NT2/D1 (cell line): ENCODE results near the gene CAB39L.

ENCODE experiments used
- DNase-seq: peaks from one replicate; pipeline ENCODE4 v3.0.0-alpha.2; 2011; ENCODE audit warnings: low read depth, low spot score
- H3K27me3 ChIP-seq: 2 replicates; pipeline ENCODE4 v1.6.0; 2011; ENCODE audit warnings: mild to moderate bottlenecking; ENCODE audit not compliant: insufficient read length, insufficient read depth
- H3K36me3 ChIP-seq: 2 replicates; pipeline ENCODE4 v1.6.1; 2011; ENCODE audit warnings: mild to moderate bottlenecking, low read length, mixed read lengths; ENCODE audit not compliant: insufficient read depth, insufficient read length
- H3K4me1 ChIP-seq: 2 replicates; pipeline ENCODE4 v1.5.1; 2011; ENCODE audit not compliant: insufficient read depth, insufficient read length
- H3K4me3 ChIP-seq: 2 replicates; pipeline ENCODE4 v1.5.1; 2011; ENCODE audit warnings: low read depth; ENCODE audit not compliant: insufficient read length
- H3K9ac ChIP-seq: 2 replicates; pipeline ENCODE4 v1.6.0; 2011; ENCODE audit warnings: low read depth; ENCODE audit not compliant: insufficient read length
- H3K9me3 ChIP-seq: 2 replicates; pipeline ENCODE4 v1.5.1; 2011; ENCODE audit warnings: mild to moderate bottlenecking, low read length; ENCODE audit not compliant: insufficient read depth
- SUZ12 ChIP-seq: IDR thresholded peaks from 2 replicates; pipeline ENCODE4 v1.6.1; 2011; ENCODE audit not compliant: insufficient read length, insufficient read depth; ENCODE audit errors: extremely low read depth
- YY1 ChIP-seq: IDR thresholded peaks from 2 replicates; pipeline ENCODE4 v1.6.1; 2011; ENCODE audit not compliant: insufficient read length, insufficient read depth
- ZNF274 ChIP-seq: IDR thresholded peaks from 2 replicates; pipeline ENCODE4 v1.6.1; 2011; ENCODE audit warnings: mild to moderate bottlenecking, low read depth, low read length

The CAB39L gene

GRCh38 chr13:49356223-49356622 is 87.6 kb downstream of the CAB39L start:
- Histone ChIP-seq H3K4me3 (no peak overlapping the region), H3K4me1 (no peaks in the 10 kb centered on the region), H3K36me3 (no peaks in the 10 kb centered on the region), H3K9ac (no peak overlapping the region), H3K9me3 (no peaks in the 10 kb centered on the region), H3K27me3 (no peaks in the 10 kb centered on the region)
- DNase-seq: no peak
- TF ChIP-seq ZNF274 (no peak), SUZ12 (no peak), YY1 (no peak)

GRCh38 chr13:49354719-49355118 is 89.1 kb downstream of the CAB39L start:
- no peaks in the 10 kb centered on the region for H3K27me3 ChIP-seq
- DNase-seq: no peak
- H3K36me3 ChIP-seq: no peaks in the 10 kb centered on the region
- H3K4me1 ChIP-seq: no peaks in the 10 kb centered on the region
- no peak overlapping the region for H3K9ac ChIP-seq
- TF ChIP-seq SUZ12 (no peak), YY1 (no peak), ZNF274 (no peak)
- no peaks in the 10 kb centered on the region for H3K9me3 ChIP-seq
- no peak overlapping the region for H3K4me3 ChIP-seq

DNA sequence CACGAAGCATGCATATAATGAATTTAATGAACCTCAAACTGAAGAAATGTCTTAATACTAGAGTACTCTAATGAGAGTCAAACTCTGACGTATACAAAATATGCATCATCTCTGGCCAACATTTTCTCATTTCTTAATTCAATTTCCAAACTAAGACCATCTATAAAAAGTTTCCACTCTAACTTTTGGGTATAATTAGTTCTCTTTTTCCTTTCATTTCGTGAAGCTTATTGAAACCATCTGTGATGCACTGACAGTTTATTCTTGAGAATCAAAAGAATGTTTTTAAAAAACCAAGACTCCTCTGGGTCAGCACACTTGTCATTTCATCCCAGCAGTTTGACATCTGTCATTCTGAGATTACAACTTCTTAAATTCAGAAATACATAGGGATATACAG is 90.0 kb downstream of the CAB39L start:
- no peaks in the 10 kb centered on the region for H3K4me1 ChIP-seq
- no peaks in the 10 kb centered on the region for H3K36me3 ChIP-seq
- H3K4me3 ChIP-seq: no peak overlapping the region
- no peaks in the 10 kb centered on the region for H3K27me3 ChIP-seq
- TF ChIP-seq YY1 (no peak), SUZ12 (no peak), ZNF274 (no peak)
- no peaks in the 10 kb centered on the region for H3K9me3 ChIP-seq
- DNase-seq: no peak
- no peak overlapping the region for H3K9ac ChIP-seq

GRCh38 chr13:49351871-49352270 is 92.0 kb downstream of the CAB39L start:
- DNase-seq: no peak
- Histone ChIP-seq H3K9me3 (no peaks in the 10 kb centered on the region), H3K4me3 (no peak overlapping the region), H3K9ac (no peak overlapping the region), H3K4me1 (no peaks in the 10 kb centered on the region), H3K36me3 (no peaks in the 10 kb centered on the region), H3K27me3 (no peaks in the 10 kb centered on the region)
- TF ChIP-seq ZNF274: no peak
- no peak for TF ChIP-seq YY1
- no peak for TF ChIP-seq SUZ12

GRCh38 chr13:49348751-49349150 is 95.1 kb downstream of the CAB39L start:
- no peak overlapping the region for H3K9ac ChIP-seq
- H3K27me3 ChIP-seq: no peaks in the 10 kb centered on the region
- no peak overlapping the region for H3K4me3 ChIP-seq
- no peaks in the 10 kb centered on the region for H3K4me1 ChIP-seq
- H3K9me3 ChIP-seq: no peaks in the 10 kb centered on the region
- peak; percentile 18 for DNase-seq
- TF ChIP-seq SUZ12 (no peak), ZNF274 (no peak), YY1 (no peak)
- H3K36me3 ChIP-seq: no peaks in the 10 kb centered on the region

DNA sequence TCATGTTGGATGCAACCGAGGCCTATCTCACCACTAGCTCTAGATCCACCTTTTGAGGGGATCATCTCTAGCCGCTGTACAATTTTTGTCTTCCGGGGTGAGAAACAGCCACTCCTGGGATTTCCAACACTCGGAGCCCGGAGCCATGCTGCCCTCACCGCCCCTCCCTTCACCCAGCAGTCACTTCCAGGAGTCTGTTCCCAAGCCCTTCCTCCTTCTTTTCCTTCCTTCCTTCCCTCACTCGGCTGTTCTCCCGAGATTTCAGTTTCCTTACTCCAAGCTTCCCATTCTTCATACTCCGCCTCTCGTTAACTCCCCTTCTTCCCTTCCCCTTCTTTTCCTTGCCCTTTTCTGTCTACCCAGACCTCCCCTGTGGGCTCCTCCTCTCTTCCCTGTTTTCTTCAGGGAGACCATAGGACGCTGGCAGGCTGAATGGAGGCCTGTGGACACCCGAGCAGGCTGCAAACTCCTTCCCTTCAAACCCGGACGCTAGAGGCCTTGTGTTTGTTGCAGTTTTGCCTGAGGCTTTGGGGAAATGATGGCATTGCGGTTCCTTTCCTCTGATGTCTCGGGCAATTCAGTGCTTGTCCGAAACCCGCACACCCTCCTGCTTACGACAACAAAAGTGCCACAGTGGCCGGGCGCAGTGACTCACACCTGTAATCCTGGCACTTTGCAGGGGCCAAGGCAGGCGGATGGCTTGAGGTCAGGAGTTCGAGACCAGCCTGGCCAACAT is 96.0 kb downstream of the CAB39L start:
- no peak for DNase-seq
- Histone ChIP-seq H3K4me1 (no peaks in the 10 kb centered on the region), H3K36me3 (no peaks in the 10 kb centered on the region), H3K4me3 (no peak overlapping the region), H3K9ac (no peak overlapping the region), H3K9me3 (no peaks in the 10 kb centered on the region), H3K27me3 (no peaks in the 10 kb centered on the region)
- TF ChIP-seq ZNF274: no peak
- no peak for TF ChIP-seq SUZ12
- no peak for TF ChIP-seq YY1

- no peaks in the 10 kb centered on the region for H3K9me3 ChIP-seq
- DNase-seq: no peak
- H3K9ac ChIP-seq: no peak overlapping the region
- TF ChIP-seq SUZ12: no peak
- TF ChIP-seq ZNF274: no peak
- H3K4me1 ChIP-seq: no peaks in the 10 kb centered on the region
- H3K27me3 ChIP-seq: no peaks in the 10 kb centered on the region
- H3K36me3 ChIP-seq: no peaks in the 10 kb centered on the region
- no peak overlapping the region for H3K4me3 ChIP-seq
These were observed 97.4 kb downstream of the CAB39L start for GRCh38 chr13:49346460-49346859.
